HepG2 (cell line): ENCODE data around the gene PCBP1. TPM values are rescaled to one million over a fixed set of nuclear protein-coding genes. Genes with fewer than 3 reads are reported as not detected.
A peak's percentile ranks its signal among the peaks of the same experiment; 100 is the strongest.

ENCODE experiments used
- AGO1 ChIP-seq: fragments of 200-400 bp; formaldehyde crosslinking; IDR thresholded peaks from 2 replicates; pipeline ENCODE4 v1.6.1; 2017; ENCODE audit warnings: mild to moderate bottlenecking, low read depth, low read length, moderate library complexity; ENCODE audit not compliant: poor library complexity, severe bottlenecking
- ASH2L ChIP-seq: fragments of 300-600, 200-600 bp; sonication (generic); IDR thresholded peaks from 2 replicates; pipeline ENCODE4 v1.7.0; 2017; ENCODE audit warnings: low read depth, mild to moderate bottlenecking, moderate library complexity, mixed read lengths, low read length; ENCODE audit not compliant: insufficient read length
- GFI1 ChIP-seq: sonication (generic); formaldehyde crosslinking; IDR thresholded peaks from 2 replicates; pipeline ENCODE4 v1.5.0; 2020; ENCODE audit warnings: missing genetic modification reagents, mild to moderate bottlenecking, borderline replicate concordance
- HIVEP1 ChIP-seq: sonication (generic); formaldehyde crosslinking; IDR thresholded peaks from 2 replicates; pipeline ENCODE4 v1.4.0; 2020; ENCODE audit warnings: mild to moderate bottlenecking, missing genetic modification reagents
- HNRNPK ChIP-seq: fragments of 200-400 bp; formaldehyde crosslinking; IDR thresholded peaks from 2 replicates; pipeline ENCODE4 v1.6.1; 2018; ENCODE audit warnings: low read length, low read depth, moderate library complexity, mild to moderate bottlenecking; ENCODE audit not compliant: poor library complexity, severe bottlenecking
- JDP2 ChIP-seq: sonication (generic); formaldehyde crosslinking; IDR thresholded peaks from 2 replicates; pipeline ENCODE4 v1.8.1; 2022; ENCODE audit warnings: missing genetic modification reagents, borderline replicate concordance
- KAT7 ChIP-seq: IDR thresholded peaks from 2 replicates; pipeline ENCODE4 v1.6.1; 2018; ENCODE audit warnings: borderline replicate concordance, missing compliant biosample characterization
- KLF9 ChIP-seq: IDR thresholded peaks from 2 replicates; pipeline ENCODE4 v1.6.1; 2016; ENCODE audit warnings: low read depth
- MED13 ChIP-seq: sonication (generic); formaldehyde crosslinking; IDR thresholded peaks from 2 replicates; pipeline ENCODE4 v1.5.0; 2020; ENCODE audit warnings: missing genetic modification reagents
- MIER3 ChIP-seq: IDR thresholded peaks from 2 replicates; pipeline ENCODE4 v1.6.1; 2016; ENCODE audit warnings: missing compliant biosample characterization, borderline replicate concordance
- RAD51 ChIP-seq: fragments of 450-650 bp; IDR thresholded peaks from 2 replicates; pipeline ENCODE4 v1.6.1; 2016; ENCODE audit warnings: borderline replicate concordance
- RBFOX2 ChIP-seq: fragments of 200-400 bp; formaldehyde crosslinking; IDR thresholded peaks from 2 replicates; pipeline ENCODE4 v1.6.1; 2017; ENCODE audit warnings: low read depth, mild to moderate bottlenecking, low read length
- RCOR2 ChIP-seq: IDR thresholded peaks from 2 replicates; pipeline ENCODE4 v1.6.1; 2016; ENCODE audit warnings: missing biosample characterization, missing genetic modification reagents
- ZNF121 ChIP-seq: sonication (generic); formaldehyde crosslinking; IDR thresholded peaks from 2 replicates; pipeline ENCODE4 v1.5.0; 2020; ENCODE audit warnings: mild to moderate bottlenecking, missing genetic modification reagents
- ZNF747 ChIP-seq: sonication (generic); formaldehyde crosslinking; IDR thresholded peaks from 2 replicates; pipeline ENCODE4 v1.8.1; 2023; ENCODE audit warnings: missing genetic modification reagents, mild to moderate bottlenecking, borderline replicate concordance
- ZNF790 ChIP-seq: sonication (generic); formaldehyde crosslinking; IDR thresholded peaks from 2 replicates; pipeline ENCODE4 v1.8.0; 2022; ENCODE audit warnings: missing genetic modification reagents, mild to moderate bottlenecking, borderline replicate concordance
- polyA plus RNA-seq, 8 experiments: library from polyadenylated mRNA; depleted of rRNA in 3 of 8; stranded (reverse) in 7 of 8; unstranded in 1 of 8; fragments of >200 nt; fragmentation: Illumina TruSeq in 4 of 8; extraction: Trizol in 4 of 8; gene quantifications; 2 replicates each; pipeline versions ENCODE4 v1.2.1 to v1.2.3, GENCODE V29; 2011 to 2016; ENCODE audit warnings: low read depth in 4 of 8, missing spikeins in 1 of 8, mixed read lengths in 1 of 8; ENCODE audit not compliant: insufficient read depth in 1 of 8
- total RNA-seq, 5 experiments: library from RNA; depleted of rRNA; stranded (reverse); fragments of >200 nt; fragmentation: Illumina TruSeq; extraction: Trizol; gene quantifications; 2 replicates each; pipeline ENCODE4 v1.2.3, GENCODE V29; 2016; ENCODE audit warnings: low read depth in 1 of 5
- TF ChIP-seq, protein P1 (sequence below): sonication (generic); formaldehyde crosslinking; IDR thresholded peaks from 2 replicates; pipeline ENCODE4 v1.5.1; 2020; ENCODE audit warnings: missing genetic modification reagents, mild to moderate bottlenecking, borderline replicate concordance
- TF ChIP-seq, protein P2 (sequence below): sonication (generic); formaldehyde crosslinking; IDR thresholded peaks from 2 replicates; pipeline ENCODE4 v1.8.1; 2023; ENCODE audit warnings: missing genetic modification reagents, mild to moderate bottlenecking, borderline replicate concordance
- TF ChIP-seq, protein P3 (sequence below): sonication (generic); formaldehyde crosslinking; IDR thresholded peaks from 2 replicates; pipeline ENCODE4 v1.4.0; 2020; ENCODE audit warnings: mild to moderate bottlenecking, missing genetic modification reagents
- TF ChIP-seq, protein P4 (sequence below): sonication (generic); formaldehyde crosslinking; IDR thresholded peaks from 2 replicates; pipeline ENCODE4 v1.4.0; 2020; ENCODE audit warnings: missing genetic modification reagents
- TF ChIP-seq, protein P5 (sequence below): sonication (generic); formaldehyde crosslinking; conservative IDR thresholded peaks from 2 replicates; pipeline ENCODE4 v1.4.0; 2020; ENCODE audit warnings: missing genetic modification reagents
- TF ChIP-seq, protein P6 (sequence below): sonication (generic); formaldehyde crosslinking; IDR thresholded peaks from 2 replicates; pipeline ENCODE4 v1.4.0; 2020; ENCODE audit warnings: missing genetic modification reagents, borderline replicate concordance

The PCBP1 gene
- total and polyA plus RNA-seq, 2 of the 13 experiments (the other 11 are each of a cell fraction or from before 2014, with no cell fraction given): 32.0 to 137 TPM

DNA sequence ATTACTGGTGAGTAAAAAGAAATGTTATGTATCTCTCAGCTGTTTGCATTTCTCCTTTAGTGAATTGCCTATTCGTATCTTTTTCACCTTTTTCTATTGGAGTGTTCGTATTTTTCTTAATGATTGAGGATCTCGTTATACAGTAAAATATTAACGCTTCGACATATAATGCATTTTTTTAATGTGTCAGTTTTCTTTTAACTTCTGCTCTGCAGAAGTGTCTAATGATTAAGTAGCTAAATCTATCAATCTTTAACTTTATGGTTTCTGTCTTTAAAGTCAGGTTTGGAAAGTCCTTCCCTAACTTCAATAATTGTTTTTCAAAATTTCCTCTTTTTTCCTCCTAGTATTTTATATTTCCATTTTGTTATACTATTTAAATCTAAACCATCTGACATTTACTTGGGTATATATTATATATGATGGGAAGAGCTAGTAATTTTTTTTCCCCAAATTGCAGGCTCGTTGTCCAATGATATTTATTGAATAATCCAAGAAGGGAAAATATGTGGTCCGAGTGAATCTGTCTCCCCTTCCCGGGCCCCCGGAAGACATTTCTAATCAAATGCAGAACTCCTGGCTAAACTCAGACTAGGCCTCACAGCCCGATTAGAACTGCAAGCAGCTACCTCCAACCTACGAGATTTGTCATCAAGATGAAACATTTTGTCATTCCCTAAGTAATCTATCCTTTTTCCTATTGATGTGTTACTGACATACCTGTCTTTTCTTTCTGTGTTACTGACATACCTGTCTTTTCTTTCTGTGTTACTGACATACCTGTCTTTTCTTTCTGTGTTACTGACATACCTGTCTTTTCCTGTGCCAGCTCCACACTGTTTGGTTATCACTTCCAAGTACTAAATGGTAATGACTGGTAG, 17.2 kb downstream of the PCBP1 start (continued):
- no peak for TF ChIP-seq AGO1
- TF ChIP-seq ZNF790 (CRISPR knock-in tag): no peak
- no peak for TF ChIP-seq MED13
- TF ChIP-seq, protein P1, sequence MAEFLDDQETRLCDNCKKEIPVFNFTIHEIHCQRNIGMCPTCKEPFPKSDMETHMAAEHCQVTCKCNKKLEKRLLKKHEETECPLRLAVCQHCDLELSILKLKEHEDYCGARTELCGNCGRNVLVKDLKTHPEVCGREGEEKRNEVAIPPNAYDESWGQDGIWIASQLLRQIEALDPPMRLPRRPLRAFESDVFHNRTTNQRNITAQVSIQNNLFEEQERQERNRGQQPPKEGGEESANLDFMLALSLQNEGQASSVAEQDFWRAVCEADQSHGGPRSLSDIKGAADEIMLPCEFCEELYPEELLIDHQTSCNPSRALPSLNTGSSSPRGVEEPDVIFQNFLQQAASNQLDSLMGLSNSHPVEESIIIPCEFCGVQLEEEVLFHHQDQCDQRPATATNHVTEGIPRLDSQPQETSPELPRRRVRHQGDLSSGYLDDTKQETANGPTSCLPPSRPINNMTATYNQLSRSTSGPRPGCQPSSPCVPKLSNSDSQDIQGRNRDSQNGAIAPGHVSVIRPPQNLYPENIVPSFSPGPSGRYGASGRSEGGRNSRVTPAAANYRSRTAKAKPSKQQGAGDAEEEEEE (CRISPR knock-in tag): no peak
- TF ChIP-seq HNRNPK: no peak
- TF ChIP-seq, protein P2, sequence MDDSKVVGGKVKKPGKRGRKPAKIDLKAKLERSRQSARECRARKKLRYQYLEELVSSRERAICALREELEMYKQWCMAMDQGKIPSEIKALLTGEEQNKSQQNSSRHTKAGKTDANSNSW: no peak
- no peak for TF ChIP-seq GFI1
- peak; percentile 69; the same call in 1 of the 2 replicates for TF ChIP-seq KAT7 (CRISPR knock-in tag)
- TF ChIP-seq RAD51: no peak
- TF ChIP-seq RBFOX2: 0 out of 2 replicates have a peak, but pooled peaks have one; percentile 38
- TF ChIP-seq, protein P3, sequence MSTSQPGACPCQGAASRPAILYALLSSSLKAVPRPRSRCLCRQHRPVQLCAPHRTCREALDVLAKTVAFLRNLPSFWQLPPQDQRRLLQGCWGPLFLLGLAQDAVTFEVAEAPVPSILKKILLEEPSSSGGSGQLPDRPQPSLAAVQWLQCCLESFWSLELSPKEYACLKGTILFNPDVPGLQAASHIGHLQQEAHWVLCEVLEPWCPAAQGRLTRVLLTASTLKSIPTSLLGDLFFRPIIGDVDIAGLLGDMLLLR (CRISPR knock-in tag): no peak
- TF ChIP-seq ZNF121: no peak
- TF ChIP-seq KLF9 (CRISPR knock-in tag): no peak
- no peak for TF ChIP-seq HIVEP1 (CRISPR knock-in tag)
- no peak for TF ChIP-seq ZNF747 (CRISPR knock-in tag)
- TF ChIP-seq, protein P4, sequence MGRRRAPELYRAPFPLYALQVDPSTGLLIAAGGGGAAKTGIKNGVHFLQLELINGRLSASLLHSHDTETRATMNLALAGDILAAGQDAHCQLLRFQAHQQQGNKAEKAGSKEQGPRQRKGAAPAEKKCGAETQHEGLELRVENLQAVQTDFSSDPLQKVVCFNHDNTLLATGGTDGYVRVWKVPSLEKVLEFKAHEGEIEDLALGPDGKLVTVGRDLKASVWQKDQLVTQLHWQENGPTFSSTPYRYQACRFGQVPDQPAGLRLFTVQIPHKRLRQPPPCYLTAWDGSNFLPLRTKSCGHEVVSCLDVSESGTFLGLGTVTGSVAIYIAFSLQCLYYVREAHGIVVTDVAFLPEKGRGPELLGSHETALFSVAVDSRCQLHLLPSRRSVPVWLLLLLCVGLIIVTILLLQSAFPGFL (CRISPR knock-in tag): no peak
- TF ChIP-seq JDP2 (CRISPR knock-in tag): no peak
- TF ChIP-seq, protein P5, sequence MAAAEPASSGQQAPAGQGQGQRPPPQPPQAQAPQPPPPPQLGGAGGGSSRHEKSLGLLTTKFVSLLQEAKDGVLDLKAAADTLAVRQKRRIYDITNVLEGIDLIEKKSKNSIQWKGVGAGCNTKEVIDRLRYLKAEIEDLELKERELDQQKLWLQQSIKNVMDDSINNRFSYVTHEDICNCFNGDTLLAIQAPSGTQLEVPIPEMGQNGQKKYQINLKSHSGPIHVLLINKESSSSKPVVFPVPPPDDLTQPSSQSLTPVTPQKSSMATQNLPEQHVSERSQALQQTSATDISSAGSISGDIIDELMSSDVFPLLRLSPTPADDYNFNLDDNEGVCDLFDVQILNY (CRISPR knock-in tag): no peak
- no peak for TF ChIP-seq RCOR2 (CRISPR knock-in tag)
- TF ChIP-seq, protein P6, sequence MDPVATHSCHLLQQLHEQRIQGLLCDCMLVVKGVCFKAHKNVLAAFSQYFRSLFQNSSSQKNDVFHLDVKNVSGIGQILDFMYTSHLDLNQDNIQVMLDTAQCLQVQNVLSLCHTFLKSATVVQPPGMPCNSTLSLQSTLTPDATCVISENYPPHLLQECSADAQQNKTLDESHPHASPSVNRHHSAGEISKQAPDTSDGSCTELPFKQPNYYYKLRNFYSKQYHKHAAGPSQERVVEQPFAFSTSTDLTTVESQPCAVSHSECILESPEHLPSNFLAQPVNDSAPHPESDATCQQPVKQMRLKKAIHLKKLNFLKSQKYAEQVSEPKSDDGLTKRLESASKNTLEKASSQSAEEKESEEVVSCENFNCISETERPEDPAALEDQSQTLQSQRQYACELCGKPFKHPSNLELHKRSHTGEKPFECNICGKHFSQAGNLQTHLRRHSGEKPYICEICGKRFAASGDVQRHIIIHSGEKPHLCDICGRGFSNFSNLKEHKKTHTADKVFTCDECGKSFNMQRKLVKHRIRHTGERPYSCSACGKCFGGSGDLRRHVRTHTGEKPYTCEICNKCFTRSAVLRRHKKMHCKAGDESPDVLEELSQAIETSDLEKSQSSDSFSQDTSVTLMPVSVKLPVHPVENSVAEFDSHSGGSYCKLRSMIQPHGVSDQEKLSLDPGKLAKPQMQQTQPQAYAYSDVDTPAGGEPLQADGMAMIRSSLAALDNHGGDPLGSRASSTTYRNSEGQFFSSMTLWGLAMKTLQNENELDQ (CRISPR knock-in tag): 0 out of 2 replicates have a peak, but pooled peaks have one; percentile 40
- TF ChIP-seq ASH2L: peak; percentile 76
- peak; percentile 21; the same call in 1 of the 2 replicates for TF ChIP-seq MIER3 (CRISPR knock-in tag)
